ENCODE measurements around the gene PTPRQ. TPM values are rescaled to one million over a fixed set of nuclear protein-coding genes. Genes with fewer than 3 reads are reported as not detected.
A peak's percentile ranks its signal among the peaks of the same experiment; 100 is the strongest.

Gene PTPRQ
- total and polyA plus RNA-seq, 12 donors = 0.04 to 1.9 (median 0.37) TPM; not detected in 1

GRCh38 chr12:80708975-80709328 is 264.9 kb downstream of the PTPRQ start:
- no peak for TF ChIP-seq CTCF (IDR thresholded peaks at IDR 0.05)
- ATAC-seq (no peak), DNase-seq (no peak)
- WGBS, 2 donors = 53 to 61% methylated on average over 10 of the region's 10 CpGs
- no peaks in the 10 kb centered on the region for H3K9me3 ChIP-seq
- H3K4me1 ChIP-seq = peaks cover 0 to 6% (median 0%) of the 10 kb centered on the region in 9 donors
- intact Hi-C loops (cut with DNase I) = no loop called here
- H3K27ac ChIP-seq = no peak overlapping the region
- no peaks in the 10 kb centered on the region for H3K36me3 ChIP-seq
- peak overlapping the region in 3 of 10 donors; percentile 9 to 27 (median 22) for H3K4me3 ChIP-seq
- H3K27me3 ChIP-seq = peaks cover 0 to 48% (median 23%) of the 10 kb centered on the region in 7 donors

- Histone ChIP-seq H3K27me3 (peaks cover 0 to 59% (median 32%) of the 10 kb centered on the region in 7 donors), H3K36me3 (no peaks in the 10 kb centered on the region), H3K4me3 (no peak overlapping the region), H3K4me1 (peaks cover 0 to 10% (median 0%) of the 10 kb centered on the region in 9 donors), H3K27ac (no peak overlapping the region), H3K9me3 (no peaks in the 10 kb centered on the region)
- TF ChIP-seq CTCF (IDR thresholded peaks at IDR 0.05) = peak in 4 of 9 donors; percentile 8 to 20 (median 14)
- WGBS, 2 donors = 71 to 78% methylated on average over 20 of the region's 20 CpGs
- intact Hi-C loops (cut with DNase I) = no loop called here
- DNase-seq (no peak), ATAC-seq (no peak)
These were observed 266.0 kb downstream of the PTPRQ start for GRCh38 chr12:80709811-80710726.

- DNase-seq = no peak
- H3K27me3 ChIP-seq = peaks cover 0 to 67% (median 38%) of the 10 kb centered on the region in 7 donors
- ATAC-seq = no peak
- peaks cover 0 to 10% (median 0%) of the 10 kb centered on the region in 9 donors for H3K4me1 ChIP-seq
- H3K36me3 ChIP-seq = no peaks in the 10 kb centered on the region
- intact Hi-C loops (cut with DNase I) = no loop called here
- H3K27ac ChIP-seq = no peak overlapping the region
- 94 to 100% methylated on average over 1 of the region's 1 CpG for WGBS, 2 donors
- TF ChIP-seq CTCF (IDR thresholded peaks at IDR 0.05) = no peak
- no peaks in the 10 kb centered on the region for H3K9me3 ChIP-seq
- H3K4me3 ChIP-seq = no peak overlapping the region
These were observed 266.9 kb downstream of the PTPRQ start for GRCh38 chr12:80710727-80711449.

GRCh38 chr12:80711866-80712265 is 267.8 kb downstream of the PTPRQ start:
- no peaks in the 10 kb centered on the region for H3K36me3 ChIP-seq
- no peak overlapping the region for H3K4me3 ChIP-seq
- no peak for TF ChIP-seq CTCF (IDR thresholded peaks at IDR 0.05)
- peaks cover 0 to 10% (median 0%) of the 10 kb centered on the region in 9 donors for H3K4me1 ChIP-seq
- ATAC-seq (no peak), DNase-seq (no peak)
- 78 to 79% methylated on average over 1 of the region's 1 CpG for WGBS, 2 donors
- H3K27me3 ChIP-seq = peaks cover 0 to 77% (median 47%) of the 10 kb centered on the region in 7 donors
- no peak overlapping the region for H3K27ac ChIP-seq
- intact Hi-C loops (cut with DNase I) = no loop called here
- H3K9me3 ChIP-seq = no peaks in the 10 kb centered on the region
